GM18861 (cell line): ENCODE results near the gene MOB3B.
"Not testable (repeated sequence)": the region's sequence is repeated elsewhere in the genome, so short reads cannot be mapped to it uniquely, and the experiment has no call there.

ENCODE experiments used
- ATAC-seq: cut with Tn5 transposase; IDR thresholded peaks from one replicate; pipeline ENCODE4 v1.9.1; 2021; ENCODE audit not compliant: unreplicated experiment

Gene MOB3B

GRCh38 chr9:27482709-27483108 lies 46.9 kb downstream of the MOB3B start:
- ATAC-seq: no peak

- ATAC-seq: no peak
These were observed 51.3 kb downstream of the MOB3B start for GRCh38 chr9:27478322-27478721.

- ATAC-seq: no peak
These were observed 52.6 kb downstream of the MOB3B start for GRCh38 chr9:27476870-27477515.

GRCh38 chr9:27475057-27475595 lies 54.5 kb downstream of the MOB3B start:
- no peak for ATAC-seq

- ATAC-seq: no peak
These were observed 55.3 kb downstream of the MOB3B start for GRCh38 chr9:27474305-27474704.

GRCh38 chr9:27473111-27473529 lies 56.5 kb downstream of the MOB3B start:
- ATAC-seq: no peak

GRCh38 chr9:27472195-27472594 lies 57.4 kb downstream of the MOB3B start:
- no peak for ATAC-seq

GRCh38 chr9:27471789-27472188 lies 57.8 kb downstream of the MOB3B start:
- ATAC-seq: no peak

- no peak for ATAC-seq
These were observed 58.2 kb downstream of the MOB3B start for GRCh38 chr9:27471366-27471765.

GRCh38 chr9:27470291-27470856 lies 59.2 kb downstream of the MOB3B start:
- ATAC-seq: no peak

GRCh38 chr9:27469550-27469949 lies 60.1 kb downstream of the MOB3B start:
- no peak for ATAC-seq

GRCh38 chr9:27468462-27469110 lies 61.0 kb downstream of the MOB3B start:
- ATAC-seq: no peak

- no peak for ATAC-seq
These were observed 61.6 kb downstream of the MOB3B start for GRCh38 chr9:27468000-27468399.

GRCh38 chr9:27467486-27467885 lies 62.1 kb downstream of the MOB3B start:
- ATAC-seq: no peak

GRCh38 chr9:27466516-27466915 lies 63.1 kb downstream of the MOB3B start:
- ATAC-seq: not testable (repeated sequence)

GRCh38 chr9:27464950-27465349 lies 64.7 kb downstream of the MOB3B start:
- not testable (repeated sequence) for ATAC-seq

- no peak for ATAC-seq
These were observed 66.8 kb downstream of the MOB3B start for GRCh38 chr9:27462846-27463245.

GRCh38 chr9:27462434-27462833 lies 67.2 kb downstream of the MOB3B start:
- no peak for ATAC-seq

GRCh38 chr9:27460226-27461023 lies 69.2 kb downstream of the MOB3B start:
- peak; percentile 97 for ATAC-seq

GRCh38 chr9:27457445-27457844 lies 72.2 kb downstream of the MOB3B start:
- no peak for ATAC-seq

- ATAC-seq: no peak
These were observed 75.6 kb downstream of the MOB3B start for GRCh38 chr9:27453860-27454553.
